D721Med (cell line): Measurements from ENCODE around the gene RNF144A.

Source experiments
- DNase-seq: peaks from one replicate; pipeline ENCODE4 v3.0.0; 2011; ENCODE audit warnings: low spot score; ENCODE audit not compliant: insufficient read length
- FAIRE-seq: peaks from 2 replicates; lab custom pipeline; 2011; peaks lifted over from hg19 to GRCh38; lab: Jason Lieb, UNC
- TF ChIP-seq, protein P1 (sequence below): IDR thresholded peaks from 2 replicates; pipeline ENCODE4 v1.5.1; 2012; ENCODE audit warnings: mild to moderate bottlenecking, control low read depth; ENCODE audit not compliant: insufficient read depth; ENCODE audit errors: missing control alignments

RNF144A gene

DNA sequence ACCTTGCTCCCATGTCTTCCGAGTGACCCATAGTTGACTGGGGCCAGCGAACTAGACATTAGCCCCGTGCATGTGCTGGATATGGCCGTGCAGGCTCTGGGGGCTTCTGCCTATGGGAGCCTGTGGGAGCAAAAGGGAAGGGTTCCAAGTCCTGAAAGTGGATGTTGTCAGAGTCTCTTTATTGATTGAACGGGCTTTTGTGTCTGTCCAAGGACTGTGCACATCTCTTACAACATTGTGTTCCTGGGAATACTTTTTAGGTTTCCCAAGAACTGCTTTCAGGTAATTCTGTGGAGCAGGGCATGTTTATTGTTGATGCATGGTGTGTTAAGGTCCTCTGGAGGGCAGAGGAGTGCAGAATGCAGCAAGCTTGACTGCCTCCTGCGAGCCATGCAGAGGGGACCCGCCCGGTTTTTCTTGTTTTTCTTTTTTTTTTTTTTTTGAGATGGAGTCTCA is 5.0 kb downstream of the RNF144A start:
- no peak for FAIRE-seq
- TF ChIP-seq, protein P1, sequence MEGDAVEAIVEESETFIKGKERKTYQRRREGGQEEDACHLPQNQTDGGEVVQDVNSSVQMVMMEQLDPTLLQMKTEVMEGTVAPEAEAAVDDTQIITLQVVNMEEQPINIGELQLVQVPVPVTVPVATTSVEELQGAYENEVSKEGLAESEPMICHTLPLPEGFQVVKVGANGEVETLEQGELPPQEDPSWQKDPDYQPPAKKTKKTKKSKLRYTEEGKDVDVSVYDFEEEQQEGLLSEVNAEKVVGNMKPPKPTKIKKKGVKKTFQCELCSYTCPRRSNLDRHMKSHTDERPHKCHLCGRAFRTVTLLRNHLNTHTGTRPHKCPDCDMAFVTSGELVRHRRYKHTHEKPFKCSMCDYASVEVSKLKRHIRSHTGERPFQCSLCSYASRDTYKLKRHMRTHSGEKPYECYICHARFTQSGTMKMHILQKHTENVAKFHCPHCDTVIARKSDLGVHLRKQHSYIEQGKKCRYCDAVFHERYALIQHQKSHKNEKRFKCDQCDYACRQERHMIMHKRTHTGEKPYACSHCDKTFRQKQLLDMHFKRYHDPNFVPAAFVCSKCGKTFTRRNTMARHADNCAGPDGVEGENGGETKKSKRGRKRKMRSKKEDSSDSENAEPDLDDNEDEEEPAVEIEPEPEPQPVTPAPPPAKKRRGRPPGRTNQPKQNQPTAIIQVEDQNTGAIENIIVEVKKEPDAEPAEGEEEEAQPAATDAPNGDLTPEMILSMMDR = no peak
- DNase-seq = no peak

GRCh38 chr2:6923319-6923718 is 6.1 kb downstream of the RNF144A start:
- TF ChIP-seq, protein P1 = no peak
- FAIRE-seq = no peak
- DNase-seq = no peak

DNA sequence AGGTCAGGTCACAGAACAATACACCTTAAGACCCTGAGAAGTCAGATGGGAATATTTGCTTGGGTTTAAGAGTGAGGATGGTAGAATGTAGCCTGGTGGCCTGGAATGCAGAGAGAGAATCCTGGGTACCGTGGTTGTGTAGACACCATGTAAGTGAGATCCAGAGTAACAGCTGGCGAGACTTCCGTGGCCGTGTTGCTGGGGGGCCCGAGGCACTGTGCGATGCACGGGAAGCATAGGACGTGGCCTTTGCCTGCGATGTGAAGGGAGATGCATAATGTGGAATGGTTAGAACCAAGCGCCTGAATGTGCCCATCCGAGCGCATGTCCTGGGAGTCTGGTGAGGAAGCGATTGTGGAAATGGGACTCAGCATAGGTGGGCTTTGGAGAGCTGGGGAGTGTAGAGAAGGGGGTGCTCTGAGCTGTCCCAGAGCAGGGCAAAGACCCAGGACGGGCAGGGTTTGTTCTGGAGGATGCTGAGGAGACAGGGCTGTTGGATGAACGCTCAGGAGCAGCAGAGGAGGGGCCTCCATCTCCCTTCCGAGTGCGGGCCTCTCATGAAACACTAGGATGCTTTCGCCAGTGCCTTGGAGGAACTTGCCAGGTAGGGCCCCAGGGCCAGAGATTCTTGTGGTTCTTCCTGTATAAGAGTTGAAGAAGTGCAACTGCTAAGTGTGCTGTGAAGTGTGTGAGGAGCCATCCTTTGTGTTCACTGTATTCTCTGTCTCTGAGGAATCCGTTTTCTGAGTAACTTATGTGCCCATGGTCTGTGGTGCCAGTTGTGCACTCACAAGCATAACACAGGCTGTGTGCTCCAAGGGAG is 7.1 kb downstream of the RNF144A start:
- DNase-seq (no peak), FAIRE-seq (no peak)
- TF ChIP-seq, protein P1 = no peak

DNA sequence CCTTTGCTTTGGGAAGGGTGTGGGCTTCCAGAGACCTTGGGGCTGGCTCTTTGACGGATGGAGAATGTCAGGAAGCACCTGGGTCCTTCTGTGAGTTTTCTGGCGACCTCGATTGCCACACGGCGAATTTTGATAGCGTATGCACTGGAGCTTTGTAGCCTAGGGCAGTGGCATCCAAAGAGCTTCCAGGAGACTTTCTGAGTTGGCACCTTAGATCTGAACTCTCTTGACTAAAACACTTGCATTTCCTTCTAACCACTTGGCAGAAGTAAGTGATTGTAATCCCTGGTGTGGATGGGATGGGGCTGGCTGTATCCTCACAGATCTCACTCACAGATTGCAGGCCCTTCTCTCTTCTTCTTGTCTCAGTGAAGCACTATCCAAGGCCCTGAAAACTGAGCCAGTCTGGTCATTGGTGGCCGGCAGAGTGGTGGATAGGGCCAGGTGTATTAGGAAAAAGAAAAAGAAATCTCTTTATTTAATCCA is 7.8 kb downstream of the RNF144A start:
- FAIRE-seq = no peak
- TF ChIP-seq, protein P1 = no peak
- DNase-seq = no peak

DNA sequence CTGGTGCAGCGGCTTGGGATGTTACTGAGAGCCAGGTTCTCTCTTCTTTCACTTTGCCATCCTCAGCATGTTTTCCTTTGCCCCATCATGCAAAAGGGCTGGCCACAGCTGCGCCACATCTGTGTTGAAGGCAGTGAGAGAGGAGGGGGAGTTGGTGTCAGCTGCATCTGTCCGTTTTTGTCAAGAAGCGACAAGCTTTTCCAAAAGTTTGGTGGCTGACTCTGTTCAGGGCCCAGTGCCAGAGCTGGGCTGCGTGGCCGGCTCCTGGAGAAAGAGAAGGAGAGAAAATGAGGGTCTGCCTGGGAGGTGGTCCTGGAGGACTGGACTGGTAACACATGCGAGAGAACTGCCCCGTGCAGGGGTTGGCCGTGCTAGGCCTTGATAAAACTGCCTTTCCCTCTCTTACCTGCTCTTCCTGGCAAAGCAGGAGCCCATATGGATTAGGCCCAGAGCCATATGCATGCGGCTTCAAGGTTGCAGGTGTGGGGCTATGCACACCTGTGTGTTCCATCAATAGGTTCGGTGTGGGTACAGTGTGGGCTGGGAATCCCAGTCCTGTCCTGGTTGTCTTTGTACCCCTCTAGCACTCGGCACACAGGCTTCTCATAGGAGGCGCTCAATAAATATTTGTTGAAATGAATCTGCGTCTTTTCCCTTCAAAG is 9.0 kb downstream of the RNF144A start:
- TF ChIP-seq, protein P1 = no peak
- FAIRE-seq = no peak
- no peak for DNase-seq

- DNase-seq (peak; percentile 76), FAIRE-seq (peak; percentile 94)
- TF ChIP-seq, protein P1 = no peak
Observed at GRCh38 chr2:6927186-6927585, 10.0 kb downstream of the RNF144A start.
